ENCODE results near the gene CNKSR2.

CNKSR2 gene

DNA sequence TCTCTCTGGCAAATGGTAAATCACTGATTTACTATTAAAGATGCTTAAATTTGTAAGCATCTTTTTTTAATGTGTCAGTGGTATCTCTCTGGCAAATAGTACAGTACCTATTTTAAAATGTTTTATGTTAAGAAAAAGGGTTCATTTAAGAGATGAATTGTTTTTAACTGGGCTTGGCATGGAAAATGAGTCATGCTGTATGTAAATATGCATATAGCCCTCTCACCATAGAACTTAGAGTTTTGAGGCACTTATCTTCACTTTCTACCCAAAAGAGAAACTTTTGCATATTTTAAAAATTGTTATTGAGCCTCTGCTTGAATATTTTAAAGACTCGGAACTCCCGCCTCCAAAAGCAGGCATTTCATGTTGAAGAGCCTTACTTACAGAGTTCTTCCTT is 246.0 kb downstream of the CNKSR2 start:
- DNase-seq: no peak

DNA sequence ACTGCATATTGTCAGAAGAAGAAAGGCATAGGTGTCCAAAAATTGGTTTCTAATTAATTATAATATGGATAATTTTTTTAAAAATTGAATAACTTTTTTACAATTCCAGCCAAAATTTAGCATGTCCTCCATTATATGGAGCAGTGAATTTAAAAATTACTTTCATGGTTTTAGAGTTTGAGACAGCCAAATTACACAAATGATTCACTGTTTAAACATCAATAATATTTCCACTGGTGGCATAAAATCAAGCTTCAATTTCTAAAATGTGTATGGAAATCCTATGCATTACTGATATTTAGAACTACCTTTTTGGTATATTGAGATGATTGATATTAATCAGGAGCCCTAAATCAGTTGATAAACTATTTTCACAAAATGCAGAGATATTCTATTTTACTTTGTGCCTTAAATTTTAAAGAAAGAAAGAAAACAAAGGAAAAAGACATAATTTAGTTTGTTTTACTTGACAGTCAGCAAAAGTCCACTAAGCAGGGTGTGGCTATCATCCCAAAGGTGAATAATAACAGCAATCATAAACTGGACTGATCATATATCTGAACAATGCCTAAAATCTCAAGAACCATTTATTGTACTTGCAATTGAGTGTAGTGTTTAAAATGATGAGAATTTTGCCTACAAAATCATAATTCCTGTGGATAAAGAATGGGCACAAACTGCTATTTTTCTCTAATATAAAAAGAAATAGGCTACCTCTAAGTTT is 249.7 kb downstream of the CNKSR2 start:
- DNase-seq: no peak

DNA sequence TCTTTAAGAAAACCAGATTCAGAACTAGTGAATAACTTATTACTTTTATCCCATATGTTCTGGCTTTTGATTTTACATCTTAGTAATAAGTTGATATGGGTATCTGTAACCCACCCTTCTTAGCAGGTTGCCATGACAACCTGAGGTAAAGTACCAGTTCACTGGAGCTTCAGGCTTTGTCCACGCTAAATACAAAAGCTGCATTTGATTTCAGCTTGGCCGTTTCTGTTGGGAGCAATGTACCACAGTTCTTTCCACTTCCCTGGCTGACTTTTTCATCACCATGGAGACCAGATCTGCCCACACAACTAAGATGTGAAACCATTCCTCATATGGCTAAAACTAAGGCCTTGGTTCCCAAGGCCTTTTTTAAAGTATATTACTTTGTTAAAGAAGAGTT is 257.8 kb downstream of the CNKSR2 start:
- DNase-seq: no peak

DNA sequence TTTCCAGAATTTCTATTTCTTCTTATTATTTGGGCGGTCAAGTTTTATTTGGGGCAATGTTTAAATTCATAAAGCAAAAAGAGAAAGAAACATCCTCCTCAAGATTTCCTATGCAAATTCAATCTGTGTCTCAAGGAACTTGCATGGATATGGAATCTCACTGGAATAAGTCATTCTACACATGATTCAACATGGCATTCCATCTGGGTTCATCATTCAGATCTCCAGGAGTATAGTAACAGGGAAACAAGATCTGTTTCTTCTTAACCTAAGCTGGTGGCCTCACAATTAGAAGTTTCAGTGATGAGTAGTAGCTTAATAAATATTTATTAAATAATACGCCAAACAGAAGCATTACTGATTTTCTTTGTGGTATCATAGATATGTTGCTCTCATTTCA is 264.1 kb downstream of the CNKSR2 start:
- DNase-seq: no peak

DNA sequence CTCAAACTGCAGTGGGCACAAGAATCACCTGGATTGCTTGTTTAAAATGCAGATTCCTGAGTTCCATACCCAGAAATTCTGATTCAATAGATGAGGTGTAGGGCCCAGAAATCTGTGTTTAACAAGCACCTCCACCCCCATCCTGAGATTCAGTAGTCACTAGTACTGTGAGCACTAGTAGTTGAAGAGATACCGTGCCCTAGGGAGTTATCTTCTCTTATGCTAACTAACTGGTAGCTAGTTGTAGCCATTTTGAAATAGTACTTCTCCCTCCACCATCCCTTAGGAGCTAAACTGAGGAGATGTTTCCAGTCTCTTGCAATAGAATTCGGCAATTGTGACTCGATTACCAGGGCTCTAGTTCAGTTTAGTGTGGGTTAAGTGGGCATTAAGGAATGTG is 265.6 kb downstream of the CNKSR2 start:
- no peak for DNase-seq

DNA sequence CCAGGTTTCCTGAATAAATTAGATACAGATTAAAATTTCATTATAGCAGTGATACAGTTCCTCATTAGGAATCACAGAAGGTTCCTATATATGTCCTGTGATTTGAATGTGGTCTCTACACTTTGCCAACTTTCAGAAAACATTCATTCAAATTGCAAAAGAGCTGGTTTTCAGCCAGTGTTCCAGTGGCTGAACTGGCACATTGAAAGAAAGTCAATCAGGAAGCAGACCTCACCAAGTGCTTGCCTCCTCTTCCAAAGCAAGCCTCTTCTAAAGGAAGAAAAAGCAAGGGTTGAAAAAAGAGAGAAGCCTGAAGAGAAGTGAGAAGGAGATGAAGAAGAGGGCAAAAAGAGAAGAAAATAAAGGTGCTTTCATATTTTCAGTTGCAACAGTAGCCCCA is 271.2 kb downstream of the CNKSR2 start:
- no peak for DNase-seq

DNA sequence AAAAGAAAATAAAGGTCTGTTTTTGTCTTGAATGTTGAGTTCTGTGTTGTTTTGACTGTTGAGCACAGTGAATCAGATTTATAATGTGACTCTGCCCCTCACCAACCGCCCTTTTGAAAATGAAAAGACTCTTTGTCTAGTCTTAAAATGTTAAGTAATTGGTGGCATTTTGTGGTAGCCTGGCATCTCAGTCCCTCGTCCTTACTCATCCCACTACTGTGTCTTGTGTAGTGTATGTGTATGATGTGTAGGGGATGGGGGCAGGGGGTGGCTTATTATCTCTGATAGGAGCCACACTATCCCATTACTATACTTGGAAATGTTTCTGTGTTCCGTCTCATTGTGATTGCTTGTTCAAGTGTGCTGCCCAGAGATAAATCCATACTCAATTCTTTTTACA is 271.7 kb downstream of the CNKSR2 start:
- no peak for DNase-seq

DNA sequence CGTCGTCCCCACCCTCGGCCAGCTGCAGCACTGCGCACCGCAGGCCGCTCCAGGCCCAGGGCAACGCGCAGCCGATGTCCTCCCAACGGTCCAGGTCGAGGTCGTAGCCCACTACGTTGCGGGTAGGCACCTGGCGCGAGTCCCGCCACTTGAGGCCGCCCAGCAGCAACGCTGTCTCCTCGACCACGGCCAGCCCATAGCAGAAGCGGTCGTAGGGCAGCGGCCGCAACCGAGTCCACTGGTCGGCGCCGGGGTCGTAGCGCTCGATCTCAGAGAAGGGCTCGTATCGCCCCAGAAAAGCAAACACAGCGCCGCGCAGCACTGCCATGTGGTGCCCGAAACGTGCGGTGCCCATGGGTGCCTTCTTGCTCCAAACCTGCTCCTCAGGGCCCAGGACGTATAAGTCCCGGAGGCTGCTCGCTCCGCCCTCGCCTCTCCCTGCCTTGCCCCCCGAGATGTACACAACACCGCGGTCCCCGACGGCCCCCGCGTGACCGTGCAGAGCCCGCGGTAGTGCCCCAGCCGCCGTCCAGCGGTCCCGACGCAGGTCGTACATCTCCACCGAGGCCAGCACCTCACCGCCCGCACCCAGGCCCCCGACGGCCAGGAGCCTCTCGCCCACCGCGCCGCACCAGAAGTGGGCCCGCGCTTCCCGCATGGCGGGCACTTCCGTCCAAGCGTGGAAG is 281.8 kb downstream of the CNKSR2 start:
- no peak for DNase-seq

DNA sequence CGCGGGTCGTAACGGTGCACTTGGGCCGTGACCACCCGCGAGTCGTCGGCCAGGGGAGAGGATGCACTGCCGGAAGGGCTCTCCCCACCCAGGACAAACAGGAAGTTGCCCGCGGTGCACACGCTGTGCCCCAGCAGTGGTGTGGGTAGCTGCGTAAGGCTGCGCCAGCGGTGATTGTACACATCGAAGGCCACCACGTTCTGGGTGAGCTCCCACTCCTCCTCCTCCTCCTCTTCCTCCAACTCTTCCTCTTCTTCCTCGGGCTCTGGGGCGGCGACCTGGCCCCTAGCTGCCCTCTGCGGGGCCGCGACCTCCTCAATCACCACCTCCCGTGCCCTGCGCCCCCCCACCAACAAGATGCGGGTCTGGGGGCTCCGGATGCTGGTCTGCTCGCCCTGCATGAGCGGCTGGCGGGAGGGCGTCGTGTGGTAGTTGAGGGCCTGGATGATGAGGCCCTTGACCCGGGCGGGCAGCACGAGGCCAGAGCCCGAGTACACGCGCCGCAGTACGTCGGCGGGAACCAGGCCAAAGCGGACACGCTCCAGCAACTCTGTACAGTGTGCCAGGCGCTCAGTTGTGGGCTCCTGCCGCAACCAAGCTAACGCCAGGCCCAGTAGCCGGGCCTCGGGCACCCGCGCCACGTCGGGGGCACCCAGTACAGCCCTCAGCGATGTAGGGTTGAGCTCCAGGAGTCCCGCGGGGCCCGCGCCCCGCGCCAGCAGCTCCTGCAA is 282.5 kb downstream of the CNKSR2 start:
- DNase-seq: no peak

DNA sequence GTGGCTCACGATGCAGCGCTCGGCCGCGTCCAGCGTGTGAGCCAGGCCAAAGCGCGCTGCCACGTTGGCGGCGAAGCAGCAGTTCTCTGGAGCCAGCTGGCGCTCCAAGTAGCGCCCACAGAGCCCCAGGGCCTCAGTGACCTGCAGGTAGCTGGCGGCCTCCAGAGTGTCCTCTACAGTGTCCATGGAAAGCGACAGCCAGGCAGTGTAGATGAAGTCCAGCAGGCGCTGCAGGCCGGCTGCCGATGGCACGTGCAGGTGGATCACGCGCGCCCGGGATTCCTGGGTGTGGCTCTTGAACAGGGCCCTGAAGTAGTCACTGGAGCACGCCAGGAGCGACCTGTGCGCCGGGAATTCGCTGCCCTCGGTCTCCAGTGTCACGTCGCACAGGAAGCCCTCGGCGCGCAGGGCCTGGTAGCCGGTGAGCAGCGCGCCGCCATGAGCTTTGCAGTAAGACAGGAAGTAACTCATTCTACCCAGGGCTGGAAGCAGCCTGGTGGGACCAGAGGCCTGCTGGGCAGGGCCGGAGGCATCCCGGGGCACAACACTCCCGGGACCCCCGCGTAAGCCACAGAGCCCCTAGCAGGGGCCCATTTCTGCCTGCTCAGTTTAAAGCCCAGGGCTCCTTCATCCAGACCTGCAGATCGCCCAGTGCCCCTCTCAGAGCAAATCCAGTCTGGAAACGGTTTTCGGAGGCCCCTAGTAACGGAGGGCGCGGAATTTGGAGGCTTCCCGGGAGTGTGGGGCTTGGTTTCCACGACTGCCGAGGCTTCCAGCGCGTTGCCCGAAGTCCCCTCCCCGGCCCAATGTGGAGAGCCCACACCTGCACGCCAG is 283.3 kb downstream of the CNKSR2 start:
- no peak for DNase-seq

DNA sequence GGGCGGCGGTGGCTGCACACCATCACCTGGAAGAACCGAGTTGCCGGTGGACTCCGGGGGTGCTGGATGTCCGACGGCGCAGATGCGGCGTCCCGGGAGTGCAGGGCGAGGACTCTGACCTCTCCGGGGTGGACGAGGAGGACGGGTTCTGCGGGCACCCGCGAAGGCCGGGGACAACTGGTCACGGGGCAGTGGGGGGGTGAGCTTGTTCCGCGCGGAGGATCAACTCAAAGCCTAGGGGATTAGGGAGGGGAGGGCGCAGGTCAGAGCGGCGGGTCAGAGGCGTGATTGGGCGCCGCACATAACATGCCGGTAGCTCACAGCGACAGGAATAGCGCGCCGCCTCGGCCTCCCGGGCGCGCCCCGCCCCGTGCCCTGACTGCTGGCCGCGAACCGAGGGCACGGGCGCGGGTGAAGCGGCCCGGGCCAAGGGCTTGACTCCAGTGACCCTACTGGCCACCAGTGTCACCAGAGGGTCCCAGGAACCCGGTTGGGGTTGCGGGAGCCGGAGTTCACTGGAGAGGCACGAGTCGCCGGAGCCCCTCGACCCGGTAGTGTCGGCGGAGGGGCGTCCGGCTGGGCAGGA is 284.0 kb downstream of the CNKSR2 start, which contains the start of gene KLHL34:
Gene KLHL34, minus strand, starts transcription at position 179 of the 586 bp plus-strand sequence. CDS start 542 bp downstream, outside the sequence.
- no peak for DNase-seq

DNA sequence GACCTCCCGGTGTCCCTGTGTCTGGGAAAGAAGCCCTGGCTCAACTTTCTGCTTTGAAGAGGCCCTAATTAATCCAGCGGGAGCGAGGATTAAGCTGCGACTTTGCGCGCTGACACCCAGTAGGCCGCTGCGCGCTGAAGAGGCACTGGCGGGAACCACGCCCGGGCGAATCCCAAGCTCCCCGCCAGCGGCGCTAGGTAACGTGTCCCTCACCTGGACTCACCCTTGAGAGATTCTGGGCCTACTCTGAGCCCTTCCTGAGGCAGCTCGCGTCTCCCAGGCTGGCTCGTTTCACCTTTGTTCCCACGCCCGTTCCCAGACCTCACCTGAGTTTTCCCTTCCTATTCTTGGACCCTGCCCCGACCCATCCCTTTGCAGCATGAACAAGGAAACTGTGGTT is 284.5 kb downstream of the CNKSR2 start:
- DNase-seq: no peak

DNA sequence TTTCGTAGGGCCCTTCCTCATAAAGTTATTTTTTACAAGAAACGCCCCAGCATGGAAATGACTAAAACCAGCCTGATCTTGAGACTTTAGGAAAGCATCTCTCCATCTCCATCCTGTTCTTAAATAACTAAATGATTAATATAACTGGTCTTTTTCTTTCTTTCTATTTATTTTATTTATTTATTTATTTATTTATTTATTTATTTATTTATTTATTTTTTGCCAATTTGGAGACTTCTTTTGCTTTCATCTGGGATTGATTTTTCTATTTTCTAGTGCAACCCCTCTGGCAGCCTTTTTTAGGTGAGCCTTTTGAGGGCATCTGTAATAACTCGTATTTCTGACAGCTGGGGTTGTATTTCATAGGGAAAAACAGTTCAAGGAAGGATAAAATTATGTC is 285.1 kb downstream of the CNKSR2 start:
- DNase-seq: no peak

DNA sequence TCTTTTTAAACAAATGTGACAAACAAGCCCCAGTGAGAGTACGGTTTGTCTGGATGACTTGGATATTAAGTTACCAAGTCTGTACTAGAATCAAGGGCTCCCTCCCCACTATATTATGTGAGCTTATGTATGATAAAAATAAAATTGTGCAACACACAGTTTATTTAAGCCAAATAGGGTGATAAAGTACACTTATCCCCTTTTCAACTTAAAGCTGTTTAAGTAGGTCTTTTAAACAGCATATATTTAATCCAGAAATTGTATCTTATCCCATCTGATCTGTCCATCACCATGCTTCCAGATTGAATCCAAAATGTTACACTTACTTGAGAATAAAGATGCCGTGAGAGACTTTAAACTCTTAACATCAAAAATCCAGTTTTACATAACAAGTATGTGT is 285.9 kb downstream of the CNKSR2 start:
- no peak for DNase-seq

DNA sequence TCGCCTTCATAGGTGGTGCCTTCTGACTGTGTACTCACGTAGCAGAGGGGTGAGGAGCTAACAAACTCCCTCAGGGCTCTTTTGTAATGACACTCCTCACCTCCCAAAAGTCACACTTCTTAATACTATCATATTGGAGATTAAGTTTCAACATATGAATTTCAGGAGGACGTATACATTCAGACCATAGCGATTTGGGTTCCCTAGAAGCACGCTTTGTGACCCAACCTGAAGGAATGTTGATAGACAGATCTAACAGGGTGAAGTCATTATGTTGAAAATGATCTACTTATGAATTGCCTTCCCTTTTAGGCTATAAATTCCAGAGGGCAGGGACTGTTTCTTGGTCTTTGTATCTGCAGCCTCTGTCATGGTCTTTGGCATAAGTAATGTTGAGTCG is 287.1 kb downstream of the CNKSR2 start:
- DNase-seq: no peak

DNA sequence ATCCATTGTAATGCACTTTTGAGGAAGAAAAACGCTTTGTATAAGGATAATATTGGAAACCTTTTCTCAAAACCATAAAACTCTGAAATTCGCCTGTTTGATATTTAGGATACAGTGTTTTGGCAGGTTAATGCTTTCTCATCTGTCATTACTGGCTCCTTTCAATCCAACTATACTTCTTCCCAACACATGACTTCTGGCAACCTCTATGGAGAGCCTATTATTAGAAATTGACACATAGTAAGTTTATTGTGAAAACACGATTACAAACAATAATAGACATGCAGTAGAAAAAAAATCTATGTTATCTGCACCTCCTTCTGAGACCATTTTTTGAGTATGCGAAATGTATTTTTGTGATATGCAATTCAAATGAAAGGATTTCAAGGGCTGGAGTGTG is 288.5 kb downstream of the CNKSR2 start:
- DNase-seq: no peak

DNA sequence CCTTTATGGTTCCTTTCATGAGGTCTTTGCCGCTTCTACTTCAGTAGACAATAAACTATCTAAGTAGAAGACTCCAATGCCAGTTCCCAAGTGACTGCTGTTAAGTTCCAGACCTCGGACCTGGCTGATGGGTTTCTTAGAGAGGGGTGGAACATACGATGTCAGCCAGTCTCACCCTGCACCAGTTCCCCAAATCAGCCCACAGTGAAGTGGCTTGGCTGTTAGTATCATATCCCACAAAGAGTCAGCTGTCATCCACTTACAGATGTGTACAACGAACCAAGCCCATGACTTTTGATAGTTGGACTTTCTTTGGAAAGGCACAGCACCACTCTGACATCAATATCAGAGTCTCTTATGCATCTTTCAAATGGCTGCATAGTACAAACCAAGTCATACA is 292.0 kb downstream of the CNKSR2 start:
- DNase-seq: no peak

DNA sequence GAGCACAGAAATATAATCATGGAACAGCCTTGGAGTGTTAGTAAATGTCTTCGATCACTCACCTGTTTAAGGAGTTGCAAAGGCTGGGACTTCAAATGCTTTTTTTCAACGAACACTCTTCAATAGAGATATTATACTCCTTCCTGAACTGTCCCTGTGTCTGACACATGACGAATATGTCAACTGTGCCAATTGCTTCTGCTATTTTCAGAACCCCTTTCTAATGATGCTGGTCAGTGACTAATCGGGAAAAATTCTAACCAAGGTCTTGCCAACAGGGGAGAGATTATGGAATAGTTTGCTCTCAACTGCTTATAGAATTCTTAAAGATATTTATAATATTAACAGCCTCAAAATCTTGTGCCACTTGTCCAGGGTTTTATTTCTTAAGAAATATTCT is 292.5 kb downstream of the CNKSR2 start:
- no peak for DNase-seq

DNA sequence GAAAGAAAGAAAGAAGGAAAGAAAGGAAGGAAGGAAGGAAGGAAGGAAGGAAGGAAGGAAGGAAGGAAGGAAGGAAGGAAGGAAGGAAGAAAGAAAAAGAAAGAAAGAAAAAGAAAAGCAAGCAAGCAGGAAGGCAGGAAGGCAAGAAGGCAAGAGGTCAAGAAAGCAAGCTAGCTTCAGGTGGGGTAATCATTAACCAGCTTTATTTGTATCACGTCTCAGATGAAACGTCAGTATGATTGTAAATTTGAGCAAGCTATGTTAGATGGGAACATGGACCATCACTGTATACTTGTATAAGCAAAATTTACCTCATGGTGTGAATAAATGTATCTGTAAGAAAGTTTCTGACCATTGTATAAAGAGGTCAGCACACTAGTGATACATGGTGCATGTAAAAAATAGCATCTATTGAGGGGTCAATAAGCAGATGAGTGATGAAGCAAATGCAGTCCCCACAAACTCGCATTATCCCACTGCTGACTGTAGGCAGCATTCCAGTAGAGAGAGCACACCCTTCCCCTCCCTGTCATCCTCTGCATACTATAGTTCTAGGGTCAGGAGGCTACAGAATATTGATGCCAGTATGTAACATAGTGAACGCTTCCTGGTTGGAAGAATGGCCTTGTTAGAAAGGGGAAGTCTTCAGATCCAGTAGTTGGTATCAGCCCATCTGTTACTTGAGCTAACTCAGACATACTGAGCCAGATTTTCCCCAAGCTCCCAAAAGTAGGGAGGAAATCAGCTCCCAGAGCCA is 300.4 kb downstream of the CNKSR2 start:
- no peak for DNase-seq

DNA sequence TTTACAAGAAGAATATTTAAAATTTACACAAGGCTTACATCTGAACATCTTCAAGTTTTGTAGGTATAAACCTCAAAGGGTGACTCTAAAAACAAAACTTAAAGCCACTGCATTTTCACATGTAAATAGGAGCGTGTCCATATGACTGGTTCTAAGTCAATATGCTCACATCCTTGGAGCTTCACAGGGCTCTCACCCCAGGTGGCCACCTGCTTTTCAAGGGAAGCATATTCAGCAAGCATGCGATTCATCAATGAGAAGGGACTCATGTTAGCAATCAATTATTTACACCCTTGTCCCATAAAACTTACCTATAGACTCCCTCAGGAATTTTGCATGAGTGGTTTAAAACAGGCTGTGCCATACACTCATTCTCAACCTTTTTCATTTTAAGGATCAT is 301.7 kb downstream of the CNKSR2 start:
- no peak for DNase-seq

DNA sequence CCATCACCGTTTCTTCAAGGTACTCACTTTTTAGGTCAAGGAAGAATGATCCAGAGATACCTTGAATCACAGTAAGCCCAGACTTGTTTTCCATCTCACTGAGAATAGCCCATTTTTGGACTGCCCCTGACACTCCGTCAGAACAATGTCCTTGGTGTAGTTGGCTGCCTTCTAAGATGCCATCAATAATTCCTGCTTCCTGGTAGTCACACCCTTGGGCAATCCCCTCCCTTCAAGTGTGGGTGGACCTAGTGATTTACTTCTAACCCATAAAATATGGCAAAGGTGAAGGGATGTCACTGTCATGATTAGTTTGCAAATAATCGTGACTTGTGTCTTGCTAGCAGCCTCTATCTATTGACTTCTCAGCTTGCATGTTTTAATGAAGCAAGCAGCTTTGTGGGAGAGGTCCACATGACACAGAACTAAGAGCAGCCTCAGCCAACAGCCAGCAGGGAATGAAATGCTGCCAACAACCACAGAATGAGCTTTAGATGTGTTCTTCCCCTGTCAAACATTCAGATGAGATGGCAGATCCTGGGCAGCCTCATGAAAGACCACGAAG is 303.9 kb downstream of the CNKSR2 start:
- no peak for DNase-seq

DNA sequence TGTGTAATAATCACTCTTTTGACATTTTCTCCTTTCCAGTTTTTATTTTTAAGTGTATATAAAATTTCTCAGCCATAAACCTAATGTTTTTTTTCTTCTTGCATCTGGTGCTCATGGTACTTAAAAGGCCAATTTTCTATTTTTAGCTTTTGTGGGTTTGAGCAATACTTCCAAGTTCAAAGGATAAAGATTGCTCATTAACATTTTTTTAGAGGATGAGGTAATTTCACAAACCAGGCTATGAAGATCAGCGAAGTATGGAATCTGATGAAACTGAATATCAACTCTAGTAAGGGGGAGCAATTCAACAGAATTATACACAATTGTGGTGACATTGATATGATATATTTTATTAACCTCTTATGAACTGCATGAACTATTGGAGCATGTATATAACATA is 309.7 kb downstream of the CNKSR2 start:
- DNase-seq: no peak
